ENCODE results near the gene SLC7A8. TPM values are rescaled to one million over a fixed set of nuclear protein-coding genes. Genes with fewer than 3 reads are reported as not detected.

Gene SLC7A8
- total and polyA plus RNA-seq, 10 of the 15 experiments (the other 5 are each of a cell fraction or from before 2014, with no cell fraction given) = 0.06 to 0.28 (median 0.21) TPM; not detected in 7

DNA sequence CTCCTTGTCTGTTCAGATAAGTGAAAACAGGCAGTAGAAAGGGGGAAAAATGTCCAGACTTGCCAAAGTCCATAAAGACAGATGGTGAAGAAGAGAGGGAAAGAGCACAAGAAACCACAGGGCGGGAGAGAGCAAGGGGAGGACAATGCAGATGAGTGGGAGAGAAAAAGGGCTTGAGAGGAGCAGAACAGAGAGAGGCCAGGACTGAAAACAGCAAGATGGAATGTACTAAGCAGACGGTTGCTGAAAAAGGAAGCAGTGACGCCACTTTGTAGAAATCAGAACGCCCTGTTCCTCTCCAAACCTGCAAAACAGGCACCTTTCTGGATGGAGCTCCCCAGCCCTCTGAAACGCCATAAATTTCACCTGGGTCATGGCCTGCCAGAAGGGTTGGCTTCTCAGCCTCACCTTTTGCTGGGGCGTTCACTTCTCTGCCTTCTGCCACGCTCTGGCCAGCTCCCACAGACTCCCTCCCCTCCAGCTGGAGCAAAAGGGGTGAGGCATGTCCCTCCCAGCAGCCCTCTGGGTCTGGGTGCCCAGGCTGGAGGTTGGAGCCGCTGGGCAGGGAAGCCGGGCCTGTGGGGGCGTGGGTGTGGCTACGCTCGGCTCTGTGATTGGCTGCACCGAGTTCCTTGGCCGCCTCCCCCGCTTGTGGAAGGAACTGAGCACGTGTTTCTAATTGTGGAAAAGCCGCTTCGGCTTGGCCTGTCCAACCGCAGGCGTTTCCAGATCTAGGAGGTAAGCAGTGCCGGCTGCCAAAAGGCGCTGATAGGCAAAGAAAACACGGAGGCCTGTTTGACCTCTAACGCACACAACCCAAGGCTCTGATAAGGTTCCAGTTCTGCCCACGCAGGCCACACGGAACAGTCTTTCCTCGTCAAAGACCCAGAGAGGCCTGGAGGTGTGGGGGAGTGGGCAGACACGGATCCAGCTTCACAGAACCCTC lies 29.3 kb downstream of the SLC7A8 start (continued):
- TF ChIP-seq, protein P1, sequence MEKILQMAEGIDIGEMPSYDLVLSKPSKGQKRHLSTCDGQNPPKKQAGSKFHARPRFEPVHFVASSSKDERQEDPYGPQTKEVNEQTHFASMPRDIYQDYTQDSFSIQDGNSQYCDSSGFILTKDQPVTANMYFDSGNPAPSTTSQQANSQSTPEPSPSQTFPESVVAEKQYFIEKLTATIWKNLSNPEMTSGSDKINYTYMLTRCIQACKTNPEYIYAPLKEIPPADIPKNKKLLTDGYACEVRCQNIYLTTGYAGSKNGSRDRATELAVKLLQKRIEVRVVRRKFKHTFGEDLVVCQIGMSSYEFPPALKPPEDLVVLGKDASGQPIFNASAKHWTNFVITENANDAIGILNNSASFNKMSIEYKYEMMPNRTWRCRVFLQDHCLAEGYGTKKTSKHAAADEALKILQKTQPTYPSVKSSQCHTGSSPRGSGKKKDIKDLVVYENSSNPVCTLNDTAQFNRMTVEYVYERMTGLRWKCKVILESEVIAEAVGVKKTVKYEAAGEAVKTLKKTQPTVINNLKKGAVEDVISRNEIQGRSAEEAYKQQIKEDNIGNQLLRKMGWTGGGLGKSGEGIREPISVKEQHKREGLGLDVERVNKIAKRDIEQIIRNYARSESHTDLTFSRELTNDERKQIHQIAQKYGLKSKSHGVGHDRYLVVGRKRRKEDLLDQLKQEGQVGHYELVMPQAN (conservative IDR thresholded peaks at IDR 0.05) = no peak

DNA sequence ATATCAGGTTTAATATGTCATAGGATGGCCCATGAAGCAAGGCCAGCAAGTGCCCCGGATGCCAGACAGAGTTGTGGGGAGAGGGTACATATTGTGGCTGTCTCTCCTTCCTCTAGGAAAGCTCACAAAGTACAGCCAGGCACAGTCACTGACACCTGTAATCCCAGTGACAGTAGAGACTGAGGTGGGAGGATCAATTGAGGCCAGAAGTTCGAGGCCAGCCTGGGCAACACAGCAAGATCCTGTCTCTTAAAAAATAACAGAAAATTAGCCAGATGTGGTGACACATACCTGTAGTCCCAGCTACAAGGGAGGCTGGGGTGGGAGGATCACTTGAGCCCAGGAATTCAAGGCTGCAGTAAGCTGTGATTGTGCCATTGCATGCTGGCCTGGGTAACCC lies 32.1 kb downstream of the SLC7A8 start:
- RAD21 ChIA-PET (ENCODE audit: unreplicated experiment) = no interaction called here
- Histone ChIP-seq H3K9me3 (replicated peaks; ENCODE audit: control insufficient read depth, insufficient read depth, low read length) (no peaks in the 10 kb centered on the region), H3K27ac (ENCODE audit: control insufficient read depth, insufficient read depth) (no peak overlapping the region), H3K79me2 (ENCODE audit: control insufficient read depth, insufficient read depth, low read length) (no peaks in the 10 kb centered on the region), H3K36me3 (ENCODE audit: control insufficient read depth in 2 of 2, insufficient read depth in 2 of 2, low read length in 1 of 2) (no peaks in the 10 kb centered on the region), H3K4me1 (ENCODE audit: control insufficient read depth, insufficient read depth, low read length) (no peaks in the 10 kb centered on the region; the same call in 1 of the 2 replicates), H3K4me2 (ENCODE audit: control insufficient read depth, insufficient read depth) (no peak overlapping the region), H3K27me3 (replicated peaks in 1 of 2; ENCODE audit: control insufficient read depth in 2 of 2, insufficient read depth in 2 of 2, low read length in 1 of 2) (peaks cover 2% of the 10 kb centered on the region in 2 experiments), H3K9ac (ENCODE audit: control insufficient read depth, insufficient read depth, low read length) (no peak overlapping the region), H3K4me3 (no peak overlapping the region), H4K20me1 (ENCODE audit: control insufficient read depth, insufficient read depth) (no peaks in the 10 kb centered on the region; the same call in 1 of the 2 replicates), H2AFZ (ENCODE audit: control insufficient read depth, low read depth, low read length) (no peak overlapping the region)
- in situ Hi-C loops (cut with MboI) = no loop called here
- POLR2A ChIA-PET = no interaction called here
- FAIRE-seq = no peak
- no peak for ATAC-seq
- no peak for DNase-seq (ENCODE audit: low read depth, low spot score)
- CTCF ChIA-PET = interaction anchor here (0.6 to 1.6 kb wide), 2 partner anchors 31 to 698 kb away, joined by 3 to 7 read pairs; no protein-coding TSS in a partner anchor
- no TSS peak for BruUV-seq (replicated peaks)
- intact Hi-C loops (cut with micrococcal nuclease; ENCODE audit: unreplicated experiment) = no loop called here
- 18% methylated on average over 2 of the region's 2 CpGs for WGBS (ENCODE audit: insufficient coverage, insufficient replicate concordance, low lambda C conversion rate, missing lambda C conversion rate)
- SMC1A ChIA-PET (ENCODE audit: uncharacterized antibody, unreplicated experiment) = interaction anchor here (1.0 kb wide), 1 partner anchor 82 kb away, joined by 3 read pairs; no protein-coding TSS in a partner anchor
- TF ChIP-seq CUX1 (IDR thresholded peaks at IDR 0.05; ENCODE audit: insufficient replicate concordance, low read depth, low read length) = no peak
- TF ChIP-seq REST (IDR thresholded peaks at IDR 0.05; ENCODE audit: low read depth, low read length) = no peak
- TF ChIP-seq TCF3 (IDR thresholded peaks at IDR 0.05; ENCODE audit: borderline replicate concordance, insufficient read depth, low read depth, low read length) = no peak
- no peak for TF ChIP-seq FOXM1 (IDR thresholded peaks at IDR 0.05; ENCODE audit: low read depth, low read length)
- TF ChIP-seq ETV6 (conservative IDR thresholded peaks at IDR 0.05 in 1 of 2, IDR thresholded peaks at IDR 0.05 in 1 of 2; ENCODE audit: borderline replicate concordance in 1 of 2, low read depth in 1 of 2) = no peak

Measured in GM12878 (cell line).